Renal cortex interstitium (tissue), 15 donors: ENCODE measurements around the gene KRTAP27-1. TPM values are rescaled to one million over a fixed set of nuclear protein-coding genes. Genes with fewer than 3 reads are reported as not detected.
A peak's percentile ranks its signal among the peaks of the same experiment; 100 is the strongest.

ENCODE experiments used
- DNase-seq, 11 donors: peaks; one replicate each; pipeline ENCODE4 v3.0.0-alpha.2; 2013; ENCODE audit warnings: low read depth in 9 of 11, low spot score in 4 of 11; ENCODE audit errors: extremely low read depth in 1 of 11
- long read RNA-seq, 16 experiments: transcript quantifications; one replicate each; lab custom pipeline, GENCODE V29; 2026
- polyA plus RNA-seq, 3 donors: library from polyadenylated mRNA; unstranded; fragments of 120-200 nt; gene quantifications; one replicate each; pipeline ENCODE4 v1.2.1, GENCODE V29; 2013; ENCODE audit not compliant: insufficient read length in 3 of 3

KRTAP27-1 gene, protein sequence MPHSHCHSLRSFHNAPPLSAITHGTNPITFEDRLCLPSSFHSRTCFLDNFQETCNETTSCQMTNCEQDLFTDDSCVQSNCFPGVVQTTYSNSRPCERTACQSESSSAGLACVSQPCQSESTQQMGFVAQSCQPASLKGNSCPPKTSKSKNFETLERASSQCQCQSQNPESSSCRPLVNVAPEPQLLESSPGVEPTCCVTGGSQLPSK
- not detected for polyA plus RNA-seq
- long read RNA-seq, donor 1, result 0 reads
- long read RNA-seq, donor 2, result 0 reads
- long read RNA-seq, donor 3, result 0 reads
- long read RNA-seq, donor 4, result 0 reads
- long read RNA-seq, donor 5, result 0 reads
- long read RNA-seq, donor 6, result 0 reads
- long read RNA-seq, donor 7, result 0 reads
- long read RNA-seq, donor 8, result 0 reads
- long read RNA-seq, donor 9, result 0 reads
- long read RNA-seq, donor 10, result 0 reads
- long read RNA-seq, donor 11, result 0 reads
- long read RNA-seq, donor 12, result 0 reads
- long read RNA-seq, donor 13, result 0 reads
- long read RNA-seq, donor 14, result 0 reads
- long read RNA-seq, donor 15, result 0 reads
- long read RNA-seq, donor 16, result 0 reads

DNA sequence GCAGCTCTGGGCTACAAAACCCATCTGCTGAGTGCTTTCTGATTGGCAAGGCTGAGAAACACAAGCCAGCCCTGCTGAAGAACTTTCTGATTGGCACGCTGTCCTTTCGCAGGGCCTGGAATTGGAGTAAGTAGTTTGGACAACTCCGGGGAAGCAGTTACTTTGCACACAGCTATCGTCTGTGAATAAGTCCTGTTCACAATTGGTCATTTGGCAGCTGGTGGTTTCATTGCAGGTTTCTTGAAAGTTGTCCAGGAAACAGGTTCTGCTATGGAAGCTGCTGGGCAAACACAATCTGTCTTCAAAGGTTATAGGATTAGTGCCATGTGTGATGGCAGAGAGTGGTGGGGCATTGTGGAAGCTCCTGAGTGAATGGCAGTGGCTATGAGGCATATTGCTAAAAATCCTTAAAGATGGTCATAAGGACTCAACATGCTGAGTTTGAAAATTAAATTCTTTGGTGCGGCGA is at the start of gene KRTAP27-1:
Gene KRTAP27-1 (minus strand): TSS at position 419 of the 469 bp plus-strand sequence. CDS start 26 bp downstream, at position 393.
- no peak for DNase-seq

DNA sequence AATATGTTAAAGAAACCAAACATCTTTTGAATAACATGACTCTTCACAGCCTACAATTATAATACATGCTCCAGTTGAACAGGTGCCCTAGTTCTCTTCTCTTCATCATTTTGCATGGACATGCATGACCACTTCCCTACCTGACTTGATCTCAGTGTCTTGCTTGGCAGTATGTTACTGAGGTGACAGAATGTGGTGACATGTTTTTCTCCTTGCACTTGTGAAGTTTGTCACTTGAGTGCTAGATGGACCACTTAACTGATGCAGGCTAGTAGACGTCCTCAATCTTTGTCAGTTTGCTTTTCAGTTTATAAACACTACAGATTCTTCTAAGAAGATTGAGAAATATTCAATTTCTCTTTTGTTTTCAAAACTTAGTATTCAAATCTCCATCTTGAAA is 44.7 kb upstream of the KRTAP27-1 start:
- no peak for DNase-seq

DNA sequence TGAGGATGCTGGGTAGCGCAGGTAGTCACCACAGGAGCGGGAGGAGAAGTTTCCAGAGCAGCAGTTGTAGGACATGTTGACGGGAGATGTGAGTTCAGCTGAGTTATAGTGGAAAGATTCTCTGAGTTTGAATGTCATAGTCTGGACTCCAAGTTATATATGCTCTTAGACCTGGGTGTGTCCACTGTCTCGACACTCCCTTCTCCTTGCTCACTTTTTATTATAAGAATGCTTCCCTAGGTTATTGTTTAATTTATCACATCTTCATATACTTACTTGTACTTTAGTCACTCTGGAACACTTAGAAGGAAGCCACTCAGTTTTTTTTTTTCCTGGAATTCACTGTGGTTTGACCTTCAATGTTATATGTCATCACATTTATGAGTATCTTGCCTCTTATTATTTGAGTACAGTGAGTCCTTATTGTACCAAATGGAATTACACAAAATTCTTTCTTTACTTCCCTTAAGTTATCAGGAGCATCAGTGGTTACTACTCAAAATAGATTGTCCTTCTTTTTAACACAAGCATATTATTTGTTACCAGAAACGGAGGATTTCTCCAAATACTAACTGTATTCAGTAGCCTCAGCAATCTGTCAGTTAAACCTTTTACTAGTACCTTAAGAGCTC is 34.8 kb upstream of the KRTAP27-1 start, which contains the start of gene KRTAP13-2:
Gene KRTAP13-2 (minus strand): TSS at position 133 of the 632 bp plus-strand sequence. CDS start 58 bp downstream, at position 75.
- DNase-seq, result no peak

DNA sequence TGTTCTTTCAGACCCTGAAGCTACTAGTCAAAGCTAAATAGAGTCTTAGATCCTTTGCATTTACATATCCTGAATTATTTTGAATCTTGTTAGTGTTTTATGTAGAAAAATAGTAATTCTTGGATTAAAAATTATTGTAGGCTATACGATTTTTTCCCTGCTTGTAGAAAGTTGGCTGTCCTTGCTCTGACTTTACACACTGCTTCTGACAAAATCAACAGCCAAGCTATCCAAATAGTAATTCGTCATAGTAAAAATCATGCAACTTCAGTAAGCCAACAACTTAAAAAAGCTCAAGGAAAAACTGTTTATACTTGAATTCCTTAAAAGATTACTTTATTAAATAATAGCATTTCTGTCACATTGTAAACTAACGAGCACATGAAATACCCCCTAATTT is 18.4 kb upstream of the KRTAP27-1 start:
- DNase-seq, result no peak

DNA sequence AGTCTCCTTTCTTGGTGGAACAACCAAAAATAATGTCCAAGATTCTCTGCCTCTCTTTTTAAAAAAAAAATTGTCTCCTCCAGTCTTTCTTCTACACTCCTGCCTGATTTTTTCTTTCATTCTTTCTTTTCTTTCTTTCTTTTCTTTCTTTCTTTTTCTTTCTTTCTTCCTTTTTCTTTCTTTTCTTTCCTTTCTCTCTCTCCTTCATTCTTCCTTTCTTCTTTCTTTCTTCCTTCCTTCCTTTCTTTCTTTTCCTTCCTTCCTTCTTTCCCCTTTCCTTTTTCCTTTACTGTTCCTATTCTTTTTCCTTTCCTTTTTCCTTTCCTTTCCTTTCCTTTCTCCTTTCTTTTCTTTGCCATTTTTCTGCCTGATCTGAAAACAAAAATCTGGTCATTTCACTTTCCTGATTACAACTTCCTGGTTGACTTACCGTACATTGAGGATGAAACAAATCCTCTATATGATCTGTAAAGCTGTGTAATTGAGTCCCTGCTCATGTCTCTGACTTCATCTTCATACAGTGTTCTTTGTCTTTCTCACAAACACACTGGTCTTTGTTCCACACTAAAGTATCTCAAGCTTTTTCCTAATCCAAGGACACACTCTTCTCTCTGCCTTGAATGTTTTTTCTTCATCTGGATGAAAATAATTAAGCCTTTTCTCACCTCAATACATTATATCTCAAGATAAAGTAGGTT is 17.0 kb upstream of the KRTAP27-1 start:
- DNase-seq, result no peak

DNA sequence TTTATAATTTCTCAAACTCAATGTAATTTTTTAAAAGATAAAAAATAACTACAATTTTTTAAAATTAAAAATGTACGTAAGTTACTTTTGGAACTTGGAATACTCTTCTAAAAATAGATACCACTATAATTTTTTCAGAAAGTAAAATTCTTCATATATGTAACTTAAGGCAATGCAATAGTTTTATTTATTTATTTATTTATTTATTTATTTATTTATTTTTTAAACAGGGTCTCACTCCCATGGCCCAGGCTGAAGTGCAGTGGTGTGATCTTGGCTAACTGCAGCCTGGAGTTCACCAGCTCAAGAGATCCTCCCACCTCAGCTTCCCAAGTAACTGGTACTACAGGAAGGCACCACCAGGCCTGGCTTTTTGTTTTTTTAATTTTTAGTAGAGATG is 14.0 kb upstream of the KRTAP27-1 start:
- no peak for DNase-seq

DNA sequence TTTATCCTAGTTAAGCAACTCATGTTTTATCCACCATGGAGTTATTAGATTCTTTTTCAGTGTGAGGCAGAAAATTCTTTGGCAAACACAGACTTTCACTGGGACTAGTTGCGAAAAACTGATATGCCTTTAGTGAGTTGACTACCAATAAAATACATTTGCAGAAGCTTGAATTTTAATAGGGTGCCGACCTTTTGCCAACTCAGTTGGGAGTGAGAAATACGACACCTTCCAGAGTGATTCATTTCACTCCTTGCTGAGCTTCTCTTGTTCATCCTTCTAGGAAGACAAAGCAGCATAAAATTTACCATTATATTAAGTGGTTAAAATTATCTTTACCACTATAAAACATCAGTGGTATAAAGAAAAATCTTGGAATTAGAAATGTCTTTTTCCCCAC is 12.1 kb upstream of the KRTAP27-1 start:
- DNase-seq, result no peak

DNA sequence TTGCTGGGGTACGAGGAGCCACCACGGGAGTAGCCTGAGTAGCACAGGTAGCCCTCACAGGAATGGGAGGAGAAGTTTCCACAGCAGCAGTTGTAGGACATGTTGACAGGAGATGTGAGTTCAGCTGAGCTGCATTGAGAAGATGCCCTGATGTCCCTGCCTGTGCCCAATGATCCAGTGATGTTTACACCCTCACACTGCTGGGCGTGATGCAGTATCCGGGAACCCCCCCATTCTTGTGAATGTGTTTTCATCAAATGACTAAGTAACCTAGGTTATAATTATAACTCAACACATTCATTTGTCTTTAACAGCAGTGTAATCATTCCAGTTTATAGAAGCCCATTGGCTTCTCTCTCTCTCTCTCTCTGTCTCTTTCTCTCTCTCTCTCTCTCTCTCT is 11.0 kb upstream of the KRTAP27-1 start, which contains the start of gene KRTAP23-1:
Gene KRTAP23-1 (minus strand): TSS at position 101 of the 400 bp plus-strand sequence. CDS start 0 bp downstream, at position 101.
- no peak for DNase-seq

DNA sequence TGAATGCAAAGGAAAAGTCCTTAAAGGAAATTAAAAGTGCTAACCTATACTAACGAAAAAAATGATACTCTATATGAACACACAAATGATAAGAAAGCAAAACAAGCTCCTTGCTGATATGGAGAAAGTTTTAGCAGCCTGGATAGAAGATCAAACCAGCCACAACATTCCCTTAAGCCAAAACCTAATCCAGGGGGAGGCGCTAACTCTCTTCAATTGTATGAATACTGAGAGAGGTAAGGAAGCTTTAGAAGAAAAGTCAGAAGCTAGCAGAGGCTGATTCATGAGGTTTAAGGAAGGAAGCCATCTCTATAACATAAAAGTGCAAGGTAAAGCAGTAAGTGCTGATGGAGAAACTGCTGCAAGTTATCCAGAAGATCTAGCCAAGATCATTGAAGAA is 7.5 kb upstream of the KRTAP27-1 start:
- DNase-seq, result no peak

DNA sequence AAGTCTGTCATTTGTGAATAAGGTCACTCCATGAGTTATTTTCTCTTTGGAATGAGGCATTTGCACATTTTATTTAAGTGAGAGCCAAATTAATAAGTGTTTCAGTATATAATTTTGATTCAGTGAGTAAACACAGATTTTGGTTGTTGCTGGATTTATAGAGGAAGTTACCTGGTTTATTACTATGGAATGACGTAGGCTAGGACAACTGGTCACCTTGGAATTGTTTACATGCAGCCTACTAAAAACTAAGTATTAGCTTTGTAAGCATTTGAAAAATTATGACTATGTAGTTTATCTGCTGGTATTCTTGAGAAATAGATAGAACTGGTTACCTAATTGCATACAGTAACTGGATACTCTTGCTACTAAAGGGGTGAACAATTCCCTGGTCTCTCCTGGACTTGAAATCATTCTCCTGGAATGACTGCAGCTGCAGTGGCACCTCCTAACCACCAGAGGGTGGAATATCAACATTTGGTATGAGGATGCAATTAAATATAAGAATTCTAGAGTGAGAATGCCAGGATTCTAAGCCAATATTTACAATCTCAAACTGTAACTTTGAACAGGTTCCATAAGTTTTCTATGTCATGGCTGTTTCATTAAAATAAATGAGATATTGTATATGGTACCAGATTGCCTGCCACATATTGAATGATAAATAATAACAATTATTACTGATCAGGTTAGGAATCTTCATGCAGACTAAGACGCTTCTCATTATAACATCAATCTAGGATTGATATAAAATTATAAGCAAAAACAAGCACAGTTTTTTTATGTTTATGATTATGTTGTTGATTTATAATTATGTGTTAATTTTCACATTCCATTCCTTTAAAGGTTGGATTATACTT is 3.5 kb upstream of the KRTAP27-1 start:
- peak in 8 of 11 donors; percentile 3 to 38 (median 20) for DNase-seq

DNA sequence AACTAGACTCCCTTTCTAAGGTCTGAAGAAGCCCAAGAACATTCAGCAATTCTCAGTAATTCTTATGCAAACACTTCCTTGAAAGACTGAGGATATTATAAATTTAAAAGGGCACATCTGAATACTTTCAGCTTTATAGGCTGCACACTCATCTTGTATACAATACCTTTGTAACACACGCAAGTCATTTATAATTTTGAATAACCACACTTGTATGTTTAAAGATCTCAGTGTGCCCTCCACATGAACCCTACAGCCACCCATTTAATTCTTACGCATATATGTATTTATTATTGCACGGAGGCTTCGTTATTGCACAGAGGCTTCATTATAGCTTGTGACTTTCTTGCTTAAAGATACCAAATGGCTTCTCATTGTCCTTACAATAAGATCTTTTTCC is 1.2 kb upstream of the KRTAP27-1 start:
- DNase-seq, result no peak

DNA sequence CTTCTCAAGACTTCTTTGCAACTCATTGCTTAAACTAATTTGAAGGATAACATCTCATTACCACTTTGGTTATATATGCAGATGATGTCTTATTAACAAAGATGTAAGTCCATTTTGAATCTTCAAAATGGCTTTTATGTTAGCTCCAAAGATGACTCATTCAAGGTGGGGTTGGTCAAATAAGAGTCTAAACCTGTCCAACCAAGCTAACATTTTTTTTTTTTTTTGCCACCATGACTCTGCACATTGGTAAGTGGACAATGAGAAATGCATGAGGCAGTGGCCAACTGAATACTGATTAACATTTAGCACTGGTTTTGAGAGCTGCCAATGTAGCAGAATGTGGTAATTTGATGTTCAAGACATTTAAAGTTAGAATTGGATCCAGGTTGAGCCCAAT is 278 bp upstream of the KRTAP27-1 start:
- DNase-seq, result no peak

DNA sequence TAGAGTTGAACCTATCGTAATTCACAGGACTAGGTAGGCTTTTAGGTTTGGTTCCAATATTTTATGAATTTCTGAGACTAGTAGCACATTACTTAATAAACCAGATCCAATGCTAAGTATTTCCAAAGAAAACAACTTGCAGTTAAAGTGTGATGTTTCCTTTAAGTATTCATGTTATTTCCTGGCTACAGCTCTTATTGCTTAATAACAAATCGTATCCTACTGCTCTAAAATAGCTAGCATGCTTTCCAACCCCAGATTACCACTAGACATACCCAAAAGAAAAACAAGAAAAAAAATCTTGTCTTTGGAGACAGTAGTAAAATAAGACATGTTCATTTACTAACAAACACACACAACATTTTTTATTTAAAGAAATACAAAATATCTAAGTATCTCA is 898 bp downstream of the KRTAP27-1 start:
- DNase-seq, result no peak

DNA sequence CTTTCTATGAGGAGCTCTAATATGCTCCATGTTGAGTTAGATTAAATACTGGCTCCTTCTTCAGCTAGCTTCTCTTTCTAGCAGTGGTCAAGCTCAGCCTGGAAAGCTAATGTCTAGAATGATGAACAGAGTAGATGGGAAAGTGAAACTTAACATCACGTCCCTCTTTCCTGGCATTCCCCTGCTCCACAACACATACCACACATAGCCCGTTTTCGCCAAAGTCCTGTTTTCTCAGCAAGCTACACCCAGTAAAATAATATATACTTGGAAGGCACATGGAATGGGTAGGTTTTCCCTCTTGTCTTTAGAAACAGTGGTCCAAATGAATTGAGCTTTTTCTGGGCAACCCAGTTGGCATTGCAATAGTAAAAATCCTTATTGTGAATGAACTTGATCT is 3.8 kb downstream of the KRTAP27-1 start:
- DNase-seq, result no peak

DNA sequence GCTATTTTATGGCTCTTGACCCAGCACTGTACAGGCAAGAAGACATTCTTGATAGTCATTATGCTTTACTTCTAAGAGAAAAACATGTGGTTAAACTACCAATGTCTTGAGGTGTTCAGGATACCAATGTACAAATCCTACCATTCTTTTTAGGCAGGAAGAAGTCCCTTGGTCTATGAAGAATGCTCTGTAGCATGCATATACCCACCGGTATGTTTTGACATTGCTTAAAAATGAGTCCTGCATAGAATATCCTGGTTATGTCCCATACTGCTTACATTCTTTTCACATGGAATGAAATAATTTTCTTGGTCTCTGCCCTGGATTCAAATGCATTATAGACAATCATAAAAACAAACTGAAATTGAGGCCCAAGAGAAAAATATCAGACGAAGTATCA is 4.8 kb downstream of the KRTAP27-1 start:
- DNase-seq, result no peak

DNA sequence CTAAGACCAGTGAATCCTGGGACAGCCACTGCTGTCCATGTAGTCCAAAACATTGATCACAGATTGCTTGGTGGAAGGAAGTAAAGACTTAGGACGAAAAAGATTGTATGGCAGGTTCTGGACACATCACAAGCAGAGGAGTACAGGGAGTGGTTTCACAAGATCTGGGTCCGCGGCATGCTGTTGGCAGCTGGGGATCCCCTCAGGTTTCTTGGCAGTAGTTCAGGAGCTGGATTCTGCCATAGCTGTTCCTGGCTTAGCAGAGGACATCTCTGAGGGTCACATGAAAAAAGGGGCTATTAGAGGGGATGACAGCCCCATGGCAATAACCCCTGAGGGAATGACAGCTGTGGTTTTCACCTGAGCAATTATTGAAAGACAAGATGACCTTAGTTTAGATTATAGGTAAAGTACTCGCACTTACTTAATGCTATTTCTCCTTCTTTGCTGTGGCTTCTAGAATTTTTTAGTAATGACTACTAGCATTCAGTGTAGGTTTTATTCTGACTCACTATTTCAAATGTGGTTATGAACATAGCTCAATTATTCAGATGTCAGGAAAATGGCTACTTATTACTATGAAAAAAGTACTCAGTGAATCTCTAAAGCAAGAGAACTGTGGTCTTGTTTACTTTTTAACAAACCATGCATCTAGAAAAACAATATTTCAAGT is 8.2 kb downstream of the KRTAP27-1 start:
- DNase-seq, result no peak

DNA sequence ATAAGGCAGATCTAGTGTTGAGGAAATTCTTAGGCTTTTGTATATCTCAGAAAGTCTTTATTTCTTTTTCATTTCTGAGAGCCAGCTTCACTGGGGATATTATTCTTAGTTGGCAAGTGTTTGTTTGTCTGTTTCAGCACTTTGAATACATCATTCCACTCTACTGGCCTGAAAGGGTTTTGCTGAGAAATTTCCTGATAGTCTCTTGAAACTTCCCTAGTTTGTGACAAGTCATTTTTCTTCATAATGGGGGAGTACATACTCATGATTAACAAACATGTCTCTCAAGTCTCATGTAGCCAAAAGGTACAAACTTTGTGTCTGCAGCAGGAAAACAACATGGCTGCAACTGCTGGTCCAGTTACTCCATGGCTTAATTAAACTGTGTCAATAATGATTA is 11.1 kb downstream of the KRTAP27-1 start:
- no peak for DNase-seq

DNA sequence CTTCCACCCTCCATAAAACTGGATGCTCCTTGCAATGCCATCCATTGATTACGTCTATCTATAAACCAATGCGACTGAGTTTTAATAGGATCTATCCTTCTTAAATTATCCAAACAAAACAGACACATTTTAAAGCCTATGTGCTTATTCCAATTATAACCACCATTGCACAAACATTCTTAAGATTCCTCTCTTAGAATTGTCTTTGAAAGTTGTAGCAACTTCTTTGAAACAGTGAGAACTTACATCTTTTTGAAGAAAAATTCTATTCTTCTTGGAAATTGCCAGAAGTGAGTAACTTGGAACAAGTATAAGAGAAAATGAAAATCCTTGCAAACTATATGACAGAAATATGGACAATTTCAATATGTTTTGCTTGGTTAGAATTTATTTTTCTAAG is 17.3 kb downstream of the KRTAP27-1 start, which contains the start of gene KRTAP26-1:
Gene KRTAP26-1 (minus strand): TSS at position 101 of the 400 bp plus-strand sequence. CDS start 280 bp downstream, outside the sequence.
- no peak for DNase-seq
